Forelimb muscle (tissue), 1 donor: ENCODE data around the gene SYCN. TPM values are rescaled to one million over a fixed set of nuclear protein-coding genes. Genes with fewer than 3 reads are reported as not detected.

Experiments
- DNase-seq: peaks from one replicate; pipeline ENCODE4 v3.0.0-alpha.2; 2013; ENCODE audit warnings: low read depth
- polyA plus RNA-seq: library from polyadenylated mRNA; unstranded; fragments of 120-200 nt; gene quantifications from one replicate; pipeline ENCODE4 v1.2.1, GENCODE V29; 2013; ENCODE audit not compliant: insufficient read length

The SYCN gene
- polyA plus RNA-seq, 1 donor, result not detected

DNA sequence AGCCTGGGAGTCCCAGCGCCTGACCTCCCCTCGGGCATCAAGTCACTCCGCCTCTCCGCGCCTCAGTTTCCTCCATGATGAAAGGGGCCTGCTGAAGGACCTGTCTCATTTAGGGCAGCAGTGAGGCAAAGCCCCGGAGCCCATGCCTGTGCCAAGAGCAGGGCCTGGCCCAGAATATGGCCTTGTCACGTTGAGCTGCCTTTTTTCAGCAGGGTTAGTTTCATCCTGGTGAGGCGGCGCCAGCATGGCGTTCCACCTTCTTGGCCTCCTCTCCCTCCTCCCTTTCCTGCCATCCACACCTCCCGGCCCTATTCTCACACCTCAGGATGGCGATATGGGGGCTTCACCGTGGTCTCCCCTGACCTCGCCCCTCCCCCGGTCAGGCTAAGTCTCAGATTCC, 48.3 kb downstream of the SYCN start:
- no peak for DNase-seq

- no peak for DNase-seq
These were observed 48.9 kb downstream of the SYCN start for GRCh38 chr19:39155114-39155700.

DNA sequence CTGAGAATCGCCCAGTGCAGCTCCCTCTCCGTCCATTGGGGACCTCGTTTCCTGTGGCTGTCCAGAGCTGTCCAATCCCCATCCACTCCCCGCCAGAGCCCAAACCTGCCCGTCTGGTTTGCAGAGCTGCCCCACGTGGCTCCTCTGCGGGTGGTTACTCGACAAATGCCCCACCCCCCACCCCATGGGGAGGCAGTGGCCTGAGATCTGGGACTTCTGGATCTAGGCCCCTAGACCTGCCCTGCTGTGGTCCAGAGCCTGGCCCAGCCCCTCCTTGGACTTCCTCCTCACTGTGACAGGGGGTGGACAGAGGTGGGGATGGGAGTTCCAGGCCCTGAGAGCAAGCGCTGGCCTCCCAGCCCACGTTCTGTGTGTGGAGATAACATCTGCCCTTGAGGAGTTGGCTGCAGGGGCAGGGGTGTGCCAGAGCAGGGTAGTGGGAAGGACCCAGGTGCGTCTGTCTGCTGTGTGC, 49.4 kb downstream of the SYCN start:
- DNase-seq, result no peak

GRCh38 chr19:39154100-39154628, 49.9 kb downstream of the SYCN start:
- DNase-seq, result no peak

Other genes with a start within 250 kb of the SYCN start
- gene FBXO17, start 228.5 kb downstream of the SYCN start, polyA plus RNA-seq, result 30.9 TPM
- gene FBXO27, start 171.7 kb downstream of the SYCN start, polyA plus RNA-seq, result 2.2 TPM
- 0.15 TPM for gene ACP7, start 119.9 kb downstream of the SYCN start, polyA plus RNA-seq
- gene PAK4, start 78.5 kb downstream of the SYCN start, polyA plus RNA-seq, result 17.5 TPM
- 0.06 TPM for gene NCCRP1, start 7.3 kb downstream of the SYCN start, polyA plus RNA-seq
- not detected for gene IFNL3, start 40.7 kb upstream of the SYCN start, polyA plus RNA-seq
- 0.10 TPM for gene IFNL4, start 44.6 kb upstream of the SYCN start, polyA plus RNA-seq
- not detected for gene IFNL2, start 64.1 kb upstream of the SYCN start, polyA plus RNA-seq
- not detected for gene IFNL1, start 92.1 kb upstream of the SYCN start, polyA plus RNA-seq
- gene LRFN1, start 116.6 kb upstream of the SYCN start, polyA plus RNA-seq, result 0.77 TPM
- 14.5 TPM for gene GMFG, start 131.8 kb upstream of the SYCN start, polyA plus RNA-seq
- 79.3 TPM for gene SAMD4B, start 138.2 kb upstream of the SYCN start, polyA plus RNA-seq
- 35.7 TPM for gene PAF1, start 186.8 kb upstream of the SYCN start, polyA plus RNA-seq
- gene MED29, start 187.1 kb upstream of the SYCN start, polyA plus RNA-seq, result 23.9 TPM
- gene ZFP36, start 202.6 kb upstream of the SYCN start, polyA plus RNA-seq, result 36.5 TPM
- gene PLEKHG2, start 208.4 kb upstream of the SYCN start, polyA plus RNA-seq, result 43.0 TPM
- gene RPS16, start 231.7 kb upstream of the SYCN start, polyA plus RNA-seq, result 2,074 TPM
- gene SUPT5H, start 241.3 kb upstream of the SYCN start, polyA plus RNA-seq, result 81.6 TPM